ENCODE measurements around the gene CISH. TPM values are rescaled to one million over a fixed set of nuclear protein-coding genes. Genes with fewer than 3 reads are reported as not detected.

The CISH gene
- total and polyA plus RNA-seq, 8 donors: 6.2 to 21.5 (median 11.2) TPM

- Histone ChIP-seq H3K4me1 (peaks cover 7 to 21% (median 10%) of the 10 kb centered on the region in 3 donors), H3K27me3 (no peaks in the 10 kb centered on the region), H3K4me3 (no peak overlapping the region), H3K27ac (no peak overlapping the region), H3K36me3 (no peaks in the 10 kb centered on the region), H3K9me3 (no peaks in the 10 kb centered on the region)
- intact Hi-C loops (cut with DNase I): loop anchor here in 1 of 3 donors (2.0 kb wide), 1 partner anchor 42 kb away; no protein-coding TSS in a partner anchor
- FAIRE-seq (no peak), DNase-seq (peak in 1 of 6 donors; percentile 11), ATAC-seq (no peak)
- no peak for TF ChIP-seq CTCF (IDR thresholded peaks at IDR 0.05)
- 45 to 66% methylated on average over 1 of the region's 1 CpG for WGBS, 2 donors
Measured at GRCh38 chr3:50615190-50615589, 3.6 kb upstream of the CISH start.

- Histone ChIP-seq H3K4me3 (peak overlapping the region in 1 of 4 donors; percentile 77), H3K4me1 (peaks cover 8 to 30% (median 10%) of the 10 kb centered on the region in 3 donors), H3K27me3 (no peaks in the 10 kb centered on the region), H3K36me3 (no peaks in the 10 kb centered on the region), H3K9me3 (no peaks in the 10 kb centered on the region), H3K27ac (peak overlapping the region in 1 of 4 donors; percentile 80)
- WGBS, 2 donors: 65 to 74% methylated on average over 6 of the region's 6 CpGs
- DNase-seq (peak in 2 of 6 donors; percentile 36 to 43), ATAC-seq (no peak), FAIRE-seq (no peak)
- intact Hi-C loops (cut with DNase I): loop anchor here in 1 of 3 donors (2.0 kb wide), 1 partner anchor 42 kb away; no protein-coding TSS in a partner anchor
- no peak for TF ChIP-seq CTCF (IDR thresholded peaks at IDR 0.05)
Measured at GRCh38 chr3:50612970-50613846, 1.6 kb upstream of the CISH start.

- TF ChIP-seq CTCF (IDR thresholded peaks at IDR 0.05): no peak
- peak overlapping the region; percentile 77 to 90 (median 82) for H3K4me3 ChIP-seq
- no peaks in the 10 kb centered on the region for H3K27me3 ChIP-seq
- peak overlapping the region; percentile 65 to 88 (median 76) for H3K27ac ChIP-seq
- peaks cover 0 to 6% (median 5%) of the 10 kb centered on the region in 3 donors for H3K36me3 ChIP-seq
- peaks cover 5 to 38% (median 10%) of the 10 kb centered on the region in 3 donors for H3K4me1 ChIP-seq
- WGBS, 2 donors: 5% methylated on average over 29 of the region's 29 CpGs
- no peak for DNase-seq
- no peaks in the 10 kb centered on the region for H3K9me3 ChIP-seq
- no peak for ATAC-seq
- intact Hi-C loops (cut with DNase I): loop anchor here in 1 of 3 donors (2.0 kb wide), 1 partner anchor 42 kb away; no protein-coding TSS in a partner anchor
- no peak for FAIRE-seq
Measured at GRCh38 chr3:50612234-50612882, 784 bp upstream of the CISH start.

- WGBS, 2 donors: 6 to 10% methylated on average over 9 to 10 of the region's 10 CpGs
- DNase-seq: peak in 1 of 6 donors; percentile 76
- H3K9me3 ChIP-seq: no peaks in the 10 kb centered on the region
- no peak for FAIRE-seq
- H3K27ac ChIP-seq: peak overlapping the region; percentile 65 to 88 (median 76)
- peaks cover 16 to 51% (median 17%) of the 10 kb centered on the region in 3 donors for H3K4me1 ChIP-seq
- H3K27me3 ChIP-seq: no peaks in the 10 kb centered on the region
- intact Hi-C loops (cut with DNase I): no loop called here
- ATAC-seq: peak in 1 of 4 donors; percentile 0
- TF ChIP-seq CTCF (IDR thresholded peaks at IDR 0.05): no peak
- H3K4me3 ChIP-seq: peak overlapping the region; percentile 77 to 90 (median 82)
- peaks cover 0 to 20% (median 12%) of the 10 kb centered on the region in 3 donors for H3K36me3 ChIP-seq
Measured at GRCh38 chr3:50610992-50611463, 546 bp downstream of the CISH start.

All from pancreas (tissue), 10 donors.